Measurements from ENCODE around the gene PRSS48.
"Not testable (repeated sequence)": the region's sequence is repeated elsewhere in the genome, so short reads cannot be mapped to it uniquely, and the experiment has no call there.

The PRSS48 gene

DNA sequence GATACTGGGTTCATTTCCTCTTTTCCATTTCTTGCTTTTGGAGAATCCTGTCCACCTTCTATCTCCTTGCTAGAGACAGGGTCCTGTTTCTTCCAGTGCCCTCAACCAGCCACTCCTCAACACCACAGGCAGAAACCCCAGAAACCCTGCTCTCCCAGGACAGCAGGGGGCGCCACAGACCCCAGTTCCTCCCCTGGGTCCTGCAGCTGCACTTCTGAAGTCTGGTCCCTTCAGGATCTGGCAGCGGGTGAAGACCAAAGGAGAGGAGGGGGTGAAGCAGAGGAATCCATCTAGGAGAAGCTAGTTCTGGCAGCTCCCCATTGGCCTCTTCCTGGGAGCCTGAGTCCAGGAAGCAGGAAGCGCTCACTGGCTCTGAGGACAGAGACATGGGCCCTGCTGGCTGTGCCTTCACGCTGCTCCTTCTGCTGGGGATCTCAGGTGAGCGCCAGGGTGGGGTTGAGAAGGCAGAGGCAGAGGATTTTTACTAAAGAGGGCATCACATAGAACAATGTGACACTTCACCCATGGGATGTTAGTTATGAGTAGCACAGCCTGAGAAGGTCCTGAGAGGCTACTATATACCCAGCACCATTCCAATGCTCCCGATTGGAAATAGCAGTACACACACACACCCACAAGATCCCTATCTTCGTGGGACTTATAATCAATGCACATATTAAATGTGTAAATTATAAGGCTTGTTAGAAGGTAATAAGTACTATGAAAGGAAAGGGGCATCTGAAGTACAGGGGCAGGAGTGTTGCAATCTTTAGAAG is at the start of gene PRSS48:
PRSS48 (plus strand) TSS at position 375 of the 776 bp plus-strand sequence; CDS start at position 387, 12 bp downstream.
- no peaks in the 10 kb centered on the region for H3K36me3 ChIP-seq (ENCODE audit: insufficient read depth, low read depth, low read length)
- H3K9me3 ChIP-seq (ENCODE audit: insufficient read depth, low read depth, low read length): no peaks in the 10 kb centered on the region
- no peak within 1 kb of the TSS for H3K4me3 ChIP-seq (ENCODE audit: low read length)
- no peak within 1 kb of the TSS for H3K9ac ChIP-seq (ENCODE audit: low read depth, low read length)
- H3K27ac ChIP-seq (ENCODE audit: low read length): no peak within 1 kb of the TSS
- H3K4me1 ChIP-seq (ENCODE audit: insufficient read depth, low read length): peaks cover 12% of the 10 kb centered on the region; the same call in 1 of the 2 replicates
- H3K27me3 ChIP-seq (ENCODE audit: insufficient read depth, low read length): no peaks in the 10 kb centered on the region

- Histone ChIP-seq H3K4me3 (ENCODE audit: low read length) (no peak overlapping the region), H3K9ac (ENCODE audit: low read depth, low read length) (no peak overlapping the region), H3K27me3 (ENCODE audit: insufficient read depth, low read length) (no peaks in the 10 kb centered on the region), H3K4me1 (ENCODE audit: insufficient read depth, low read length) (no peaks in the 10 kb centered on the region), H3K27ac (ENCODE audit: low read length) (no peak overlapping the region), H3K36me3 (ENCODE audit: insufficient read depth, low read depth, low read length) (no peaks in the 10 kb centered on the region), H3K9me3 (ENCODE audit: insufficient read depth, low read depth, low read length) (no peaks in the 10 kb centered on the region)
Measured at GRCh38 chr4:151227172-151227571, 49.8 kb upstream of the PRSS48 start.

- H3K4me3 ChIP-seq (ENCODE audit: low read length): no peak overlapping the region
Measured at GRCh38 chr4:151227731-151228130, 49.2 kb upstream of the PRSS48 start.

DNA sequence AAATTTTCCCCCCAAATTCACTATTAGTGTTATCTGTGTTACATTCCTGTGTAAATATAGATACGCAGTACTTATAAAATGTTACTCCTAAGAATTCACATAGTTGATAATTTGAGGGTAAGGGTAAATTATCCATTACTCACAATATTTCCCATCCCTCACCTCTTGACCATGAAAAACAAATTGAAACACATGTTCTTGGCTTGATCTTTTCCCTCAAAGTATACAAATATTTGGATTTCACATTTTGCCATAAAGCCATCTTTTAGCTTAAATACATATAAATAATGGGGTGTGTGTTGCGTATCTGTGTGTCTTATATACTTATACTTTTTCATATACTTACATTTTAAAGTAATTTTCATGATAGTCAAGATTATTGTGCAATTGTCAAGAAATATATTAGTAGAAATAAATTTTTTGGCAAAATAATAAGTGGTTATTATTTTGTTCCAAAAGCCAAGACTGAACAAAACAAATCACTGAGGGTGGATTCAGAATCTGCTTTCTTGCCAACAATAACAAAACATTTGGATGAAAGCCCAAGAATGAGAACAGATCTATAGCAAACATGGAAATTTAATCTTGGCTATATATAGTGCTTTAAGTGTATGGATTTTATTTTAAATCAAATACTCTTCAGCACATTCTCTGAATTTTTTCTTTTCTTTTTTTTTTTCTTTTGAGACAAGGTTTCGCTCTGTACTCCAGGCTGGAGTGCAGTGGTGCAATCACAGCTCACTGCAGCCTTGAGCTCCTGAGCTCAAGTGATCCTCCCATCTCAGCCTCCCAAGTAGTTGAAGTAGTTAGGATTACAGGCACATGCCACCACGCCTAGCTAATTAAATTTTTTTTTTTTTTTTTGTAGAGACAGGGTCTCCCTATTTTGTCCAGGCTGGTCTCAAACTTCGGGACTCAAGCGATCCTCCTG is 48.5 kb upstream of the PRSS48 start:
- H3K27me3 ChIP-seq (ENCODE audit: insufficient read depth, low read length): no peaks in the 10 kb centered on the region
- H3K36me3 ChIP-seq (ENCODE audit: insufficient read depth, low read depth, low read length): no peaks in the 10 kb centered on the region
- no peak overlapping the region for H3K27ac ChIP-seq (ENCODE audit: low read length)
- no peak overlapping the region for H3K9ac ChIP-seq (ENCODE audit: low read depth, low read length)
- no peak overlapping the region for H3K4me3 ChIP-seq (ENCODE audit: low read length)
- H3K4me1 ChIP-seq (ENCODE audit: insufficient read depth, low read length): no peaks in the 10 kb centered on the region
- no peaks in the 10 kb centered on the region for H3K9me3 ChIP-seq (ENCODE audit: insufficient read depth, low read depth, low read length)

More at GRCh38 chr4:151227731-151228130, 49.2 kb upstream of the PRSS48 start:
- no peak overlapping the region for H3K27ac ChIP-seq (ENCODE audit: low read length)
- H3K9me3 ChIP-seq (ENCODE audit: insufficient read depth, low read depth, low read length): no peaks in the 10 kb centered on the region
- no peaks in the 10 kb centered on the region for H3K27me3 ChIP-seq (ENCODE audit: insufficient read depth, low read length)
- H3K4me1 ChIP-seq (ENCODE audit: insufficient read depth, low read length): no peaks in the 10 kb centered on the region
- no peak overlapping the region for H3K9ac ChIP-seq (ENCODE audit: low read depth, low read length)
- H3K36me3 ChIP-seq (ENCODE audit: insufficient read depth, low read depth, low read length): no peaks in the 10 kb centered on the region

DNA sequence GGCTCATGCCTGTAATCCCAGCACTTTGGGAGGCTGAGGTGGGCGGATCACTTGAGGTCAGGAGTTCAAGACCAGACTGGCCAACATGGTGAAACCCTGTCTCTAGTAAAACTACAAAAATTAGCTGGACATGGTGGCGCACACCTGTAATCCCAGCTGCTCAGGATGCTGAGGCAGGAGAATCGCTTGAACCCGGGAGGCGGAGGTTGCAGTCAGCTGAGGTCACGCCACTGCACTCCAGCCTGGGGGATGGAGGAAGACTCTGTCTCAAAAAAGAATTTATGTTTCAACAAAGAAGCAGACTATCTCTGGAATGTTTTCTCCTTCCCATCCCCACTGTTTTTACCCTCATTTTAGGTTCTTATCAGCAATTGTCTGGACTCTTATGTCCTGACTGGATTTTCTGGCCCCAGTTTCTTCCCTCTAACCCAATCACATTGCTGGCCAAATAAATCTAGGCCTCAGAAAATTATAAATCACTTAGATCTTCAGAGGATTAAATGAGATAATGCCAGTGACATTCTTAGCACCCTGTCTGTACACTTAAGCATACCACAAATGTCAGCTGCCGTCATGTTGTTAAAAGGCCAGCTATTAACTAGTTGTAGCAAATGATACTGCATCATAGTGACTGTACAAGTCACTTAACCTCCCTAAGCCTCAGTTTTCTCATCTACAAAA is 44.9 kb upstream of the PRSS48 start:
- Histone ChIP-seq H3K9me3 (ENCODE audit: insufficient read depth, low read depth, low read length) (no peaks in the 10 kb centered on the region), H3K36me3 (ENCODE audit: insufficient read depth, low read depth, low read length) (no peaks in the 10 kb centered on the region)

GRCh38 chr4:151233600-151233999 is 43.4 kb upstream of the PRSS48 start:
- Histone ChIP-seq H3K27me3 (ENCODE audit: insufficient read depth, low read length) (no peaks in the 10 kb centered on the region), H3K9me3 (ENCODE audit: insufficient read depth, low read depth, low read length) (no peaks in the 10 kb centered on the region), H3K27ac (ENCODE audit: low read length) (no peak overlapping the region), H3K4me3 (ENCODE audit: low read length) (no peak overlapping the region), H3K4me1 (ENCODE audit: insufficient read depth, low read length) (no peaks in the 10 kb centered on the region), H3K36me3 (ENCODE audit: insufficient read depth, low read depth, low read length) (no peaks in the 10 kb centered on the region), H3K9ac (ENCODE audit: low read depth, low read length) (no peak overlapping the region)

More for the DNA sequence above, 44.9 kb upstream of the PRSS48 start:
- Histone ChIP-seq H3K27ac (ENCODE audit: low read length) (no peak overlapping the region), H3K9ac (ENCODE audit: low read depth, low read length) (no peak overlapping the region), H3K27me3 (ENCODE audit: insufficient read depth, low read length) (no peaks in the 10 kb centered on the region), H3K4me3 (ENCODE audit: low read length) (no peak overlapping the region), H3K4me1 (ENCODE audit: insufficient read depth, low read length) (no peaks in the 10 kb centered on the region)

DNA sequence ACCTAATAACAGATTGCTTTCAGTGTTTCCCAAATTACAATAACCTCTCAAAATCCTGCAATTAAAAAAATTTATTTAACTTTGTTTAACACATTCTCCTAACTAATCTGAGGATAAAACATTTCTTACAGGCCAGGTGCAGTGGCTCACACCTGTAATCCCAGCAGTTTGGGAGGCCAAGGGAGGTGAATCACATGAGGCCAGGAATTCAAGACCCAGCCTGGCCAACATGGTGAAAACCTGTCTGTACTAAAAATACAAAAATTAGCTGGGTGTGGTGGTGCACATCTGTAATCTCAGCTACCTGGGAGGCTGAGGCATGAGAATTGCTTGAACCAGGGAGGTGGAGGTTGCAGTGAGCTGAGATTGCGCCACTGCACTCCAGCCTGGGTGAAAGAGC is 41.6 kb upstream of the PRSS48 start:
- H3K4me1 ChIP-seq (ENCODE audit: insufficient read depth, low read length); H3K36me3 ChIP-seq (ENCODE audit: insufficient read depth, low read depth, low read length); H3K4me3 ChIP-seq (ENCODE audit: low read length); H3K27ac ChIP-seq (ENCODE audit: low read length); H3K9me3 ChIP-seq (ENCODE audit: insufficient read depth, low read depth, low read length); H3K9ac ChIP-seq (ENCODE audit: low read depth, low read length); H3K27me3 ChIP-seq (ENCODE audit: insufficient read depth, low read length): not testable (repeated sequence)

- Histone ChIP-seq H3K4me1 (ENCODE audit: insufficient read depth, low read length) (no peaks in the 10 kb centered on the region), H3K4me3 (ENCODE audit: low read length) (no peak overlapping the region), H3K36me3 (ENCODE audit: insufficient read depth, low read depth, low read length) (no peaks in the 10 kb centered on the region), H3K27me3 (ENCODE audit: insufficient read depth, low read length) (no peaks in the 10 kb centered on the region), H3K9me3 (ENCODE audit: insufficient read depth, low read depth, low read length) (no peaks in the 10 kb centered on the region), H3K27ac (ENCODE audit: low read length) (no peak overlapping the region), H3K9ac (ENCODE audit: low read depth, low read length) (no peak overlapping the region)
Measured at GRCh38 chr4:151236036-151236435, 40.9 kb upstream of the PRSS48 start.

GRCh38 chr4:151238477-151238876 is 38.5 kb upstream of the PRSS48 start:
- no peaks in the 10 kb centered on the region for H3K36me3 ChIP-seq (ENCODE audit: insufficient read depth, low read depth, low read length)
- no peak overlapping the region for H3K27ac ChIP-seq (ENCODE audit: low read length)
- H3K4me3 ChIP-seq (ENCODE audit: low read length): no peak overlapping the region
- H3K9me3 ChIP-seq (ENCODE audit: insufficient read depth, low read depth, low read length): no peaks in the 10 kb centered on the region
- H3K4me1 ChIP-seq (ENCODE audit: insufficient read depth, low read length): peaks cover 13% of the 10 kb centered on the region
- no peaks in the 10 kb centered on the region for H3K27me3 ChIP-seq (ENCODE audit: insufficient read depth, low read length)
- no peak overlapping the region for H3K9ac ChIP-seq (ENCODE audit: low read depth, low read length)

DNA sequence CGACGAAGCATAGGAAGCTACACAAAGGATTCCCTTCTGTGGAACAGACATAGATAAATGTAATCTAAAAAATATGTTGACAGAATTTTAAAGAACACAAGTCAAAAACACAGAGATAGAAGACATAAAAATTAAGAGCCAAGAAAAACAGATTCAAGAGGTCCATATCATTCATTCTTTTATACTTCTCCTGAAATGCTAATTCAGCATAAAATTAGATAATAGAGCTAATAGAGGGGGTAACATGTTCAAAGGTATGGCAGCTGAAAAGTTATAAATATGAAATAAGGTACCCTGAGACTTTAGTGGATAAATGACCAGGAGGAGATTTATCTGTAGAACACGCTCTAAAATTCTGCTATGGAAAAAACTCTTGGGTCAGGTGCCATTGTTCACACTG is 37.4 kb upstream of the PRSS48 start:
- H3K27ac ChIP-seq (ENCODE audit: low read length): no peak overlapping the region
- no peak overlapping the region for H3K9ac ChIP-seq (ENCODE audit: low read depth, low read length)
- H3K4me1 ChIP-seq (ENCODE audit: insufficient read depth, low read length): peaks cover 16% of the 10 kb centered on the region
- H3K4me3 ChIP-seq (ENCODE audit: low read length): no peak overlapping the region
- H3K27me3 ChIP-seq (ENCODE audit: insufficient read depth, low read length): no peaks in the 10 kb centered on the region
- H3K36me3 ChIP-seq (ENCODE audit: insufficient read depth, low read depth, low read length): no peaks in the 10 kb centered on the region
- H3K9me3 ChIP-seq (ENCODE audit: insufficient read depth, low read depth, low read length): no peaks in the 10 kb centered on the region

GRCh38 chr4:151242305-151242704 is 34.7 kb upstream of the PRSS48 start:
- no peak overlapping the region for H3K9ac ChIP-seq (ENCODE audit: low read depth, low read length)
- no peaks in the 10 kb centered on the region for H3K36me3 ChIP-seq (ENCODE audit: insufficient read depth, low read depth, low read length)
- peaks cover 16% of the 10 kb centered on the region for H3K4me1 ChIP-seq (ENCODE audit: insufficient read depth, low read length)
- H3K9me3 ChIP-seq (ENCODE audit: insufficient read depth, low read depth, low read length): no peaks in the 10 kb centered on the region
- H3K27ac ChIP-seq (ENCODE audit: low read length): no peak overlapping the region
- H3K27me3 ChIP-seq (ENCODE audit: insufficient read depth, low read length): no peaks in the 10 kb centered on the region
- no peak overlapping the region for H3K4me3 ChIP-seq (ENCODE audit: low read length)

Data from iPS-20b (cell line).